ENCODE results near the gene TMEM171.

- TF ChIP-seq CTCF (IDR thresholded peaks at IDR 0.05) (no peak), EZH2 (IDR thresholded peaks at IDR 0.05; ENCODE audit: borderline replicate concordance, insufficient read depth, low read depth, low read length, poor library complexity, severe bottlenecking) (no peak)
Observed at GRCh38 chr5:73174100-73174815, 53.9 kb downstream of the TMEM171 start.

Data from B cell (primary cell).